Stimulated activated CD4-positive, alpha-beta T cell treated with anti-CD3 and anti-CD28 coated beads, Interleukin-4, amount 100 ng/mL, for 4 hours (primary cell): ENCODE results near the gene ATP6V1D.
A peak's percentile ranks its signal among the peaks of the same experiment; 100 is the strongest.
"Not testable (repeated sequence)": the region's sequence is repeated elsewhere in the genome, so short reads cannot be mapped to it uniquely, and the experiment has no call there.

ENCODE experiments used
- DNase-seq, 2 experiments: peaks; one replicate each; pipeline ENCODE4 v3.0.0-alpha.2; 2020

ATP6V1D gene

DNA sequence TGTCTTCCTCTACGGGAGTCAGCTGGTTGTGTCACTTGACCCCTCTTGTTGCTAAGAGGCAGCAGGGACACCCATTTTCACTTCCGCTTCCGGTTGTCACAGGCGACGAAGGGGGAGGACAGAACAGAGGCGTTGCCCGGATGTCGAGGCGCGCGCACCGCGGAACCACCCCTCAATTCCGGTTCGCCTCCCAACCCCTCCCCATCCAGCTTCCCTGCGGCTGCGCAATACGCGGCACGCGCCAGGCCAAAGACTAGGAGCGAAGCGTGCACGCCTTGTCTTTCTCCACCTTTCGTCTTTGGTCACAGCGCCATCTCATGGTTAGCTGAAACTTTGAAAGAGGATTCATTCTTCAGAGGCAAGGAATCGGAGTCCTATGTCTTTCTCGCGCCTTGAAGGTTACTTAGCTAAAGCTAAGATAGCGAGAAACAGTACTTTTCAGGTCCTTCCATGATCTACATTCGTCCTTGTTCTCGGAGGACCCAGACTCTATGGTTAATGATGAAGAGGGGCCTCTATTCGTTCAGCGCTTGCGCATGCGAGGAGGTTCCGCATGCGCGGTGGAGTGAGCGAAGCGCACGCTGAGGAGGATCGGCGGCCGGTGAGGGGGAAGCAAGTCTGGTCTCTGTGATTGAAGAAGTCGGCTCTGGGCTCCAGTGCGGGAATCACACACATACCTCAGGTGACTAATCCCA, at the start of gene ATP6V1D, which contains the start of gene EIF2S1:
TSS of gene ATP6V1D (minus strand) at position 30 of the 695 bp plus-strand sequence. CDS start 106 bp downstream, outside the sequence.
TSS of gene EIF2S1 (plus strand) at position 554 of the 695 bp plus-strand sequence. CDS start 4,440 bp downstream, outside the sequence.
- DNase-seq = peak; percentile 98 to 99

DNA sequence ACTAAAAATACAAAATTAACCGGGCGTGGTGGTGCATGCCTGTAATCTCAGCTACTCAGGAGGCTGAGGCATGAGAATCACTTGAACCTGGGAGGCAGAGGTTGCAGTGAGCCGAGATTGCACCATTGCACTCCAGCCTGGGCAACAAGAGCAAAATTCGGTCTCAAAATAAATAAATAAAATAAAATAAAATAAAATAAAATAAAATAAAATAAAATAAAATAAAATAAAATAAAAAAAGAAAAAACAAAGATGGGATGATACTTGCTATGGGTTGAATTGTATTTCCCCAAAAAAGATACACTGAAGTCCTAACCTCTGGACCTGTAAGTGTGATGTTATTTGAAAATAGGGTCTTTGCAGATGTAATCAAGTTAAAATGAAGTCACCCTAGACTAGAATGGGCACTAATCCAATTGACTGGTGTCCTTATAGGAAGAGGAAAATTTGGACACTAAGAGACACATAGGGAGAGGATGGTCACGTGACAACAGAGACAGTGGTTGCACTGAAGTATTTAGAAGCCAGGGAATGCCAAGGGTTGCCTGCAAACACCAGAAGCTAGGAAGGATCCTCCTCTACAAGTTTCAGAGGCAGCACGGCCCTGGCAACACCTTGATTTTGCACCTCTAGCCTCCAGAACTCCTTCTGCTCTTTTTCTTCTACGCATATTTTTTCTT, 48.7 kb upstream of the ATP6V1D start:
- DNase-seq = not testable (repeated sequence)

DNA sequence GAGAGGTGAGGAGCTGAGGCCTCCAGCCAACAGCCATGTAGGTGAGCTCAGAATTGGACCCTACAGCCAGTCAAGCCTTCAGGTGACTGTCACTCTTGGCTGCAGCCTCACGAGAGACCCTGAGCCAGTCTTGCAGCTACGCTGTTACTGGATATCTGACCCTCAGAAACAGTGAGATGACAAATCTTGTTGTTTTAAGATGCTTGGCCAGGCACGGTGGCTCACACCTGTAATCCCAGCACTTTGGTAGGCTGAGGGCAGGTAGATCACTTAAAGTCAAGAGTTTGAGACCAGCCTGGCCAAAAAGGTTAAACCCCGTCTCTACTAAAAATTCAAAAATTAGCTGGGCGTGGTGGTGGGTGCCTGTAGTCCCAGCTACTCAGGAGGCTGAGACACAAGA, 46.2 kb upstream of the ATP6V1D start:
- no peak for DNase-seq

DNA sequence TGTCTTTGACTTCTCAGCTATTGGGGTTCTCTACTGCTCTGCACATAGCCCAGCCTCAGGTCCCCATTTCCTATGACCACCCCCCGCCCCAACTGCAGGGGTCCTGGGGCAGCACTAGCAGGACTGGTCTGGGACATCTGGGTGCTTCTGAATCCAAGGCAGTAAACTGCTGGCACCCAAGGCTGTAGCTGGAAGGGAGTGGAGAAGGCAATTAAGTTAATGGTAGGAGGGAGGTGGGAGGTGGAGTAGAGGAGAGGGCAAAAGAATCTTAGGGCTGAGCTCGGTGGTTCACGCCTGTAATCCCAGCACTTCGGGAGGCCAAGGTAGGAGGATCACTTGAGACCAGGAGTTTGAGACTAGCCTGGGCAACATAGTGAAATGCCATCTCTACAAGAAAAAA, 40.8 kb upstream of the ATP6V1D start:
- no peak for DNase-seq

DNA sequence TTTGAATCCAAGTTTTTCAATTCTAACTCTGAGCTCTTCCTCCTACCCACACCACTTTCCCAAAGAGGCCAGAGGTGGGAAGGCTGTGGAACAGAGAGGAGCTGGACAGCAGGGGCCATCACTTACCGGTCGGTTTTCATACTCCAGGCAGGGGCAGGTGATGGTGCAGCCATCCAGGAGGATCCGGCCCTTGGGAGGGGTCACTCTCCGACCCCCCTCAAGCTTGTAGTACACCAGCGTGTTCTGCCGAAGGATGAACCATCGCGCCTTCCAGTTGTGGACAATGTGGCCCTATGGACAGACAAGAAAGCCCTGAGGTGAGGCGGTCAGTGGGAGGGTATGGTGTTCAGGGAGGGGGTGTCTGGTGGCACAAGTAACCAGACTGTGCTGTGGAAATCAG, 37.9 kb upstream of the ATP6V1D start:
- no peak for DNase-seq

DNA sequence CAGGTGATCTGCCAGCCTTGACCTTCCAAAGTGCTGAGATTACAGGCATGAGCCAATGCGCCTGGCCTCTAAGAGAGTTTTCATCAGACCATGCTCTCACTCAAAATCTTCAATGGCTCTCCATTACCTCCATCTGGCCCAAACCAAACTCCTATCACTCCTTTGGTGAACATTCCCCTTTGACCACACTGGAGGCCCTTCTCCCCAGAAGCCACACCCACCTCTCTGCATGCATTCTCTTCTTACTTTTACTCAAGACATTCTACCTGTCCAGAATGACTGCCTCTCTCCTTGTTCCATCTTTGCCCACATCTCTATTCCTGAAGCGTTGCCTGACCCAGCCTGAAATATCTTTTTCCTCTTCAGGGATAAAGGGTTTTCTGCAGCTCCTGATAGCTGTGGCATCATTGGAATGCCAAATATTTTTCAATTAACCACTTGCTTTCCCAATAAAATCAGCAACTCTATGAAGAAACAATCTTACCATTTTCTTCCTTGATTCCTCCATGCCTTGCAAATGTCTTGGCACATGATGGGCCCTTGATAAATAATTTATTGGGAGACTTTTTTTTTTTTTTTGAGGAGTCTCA, 36.9 kb upstream of the ATP6V1D start:
- no peak for DNase-seq

DNA sequence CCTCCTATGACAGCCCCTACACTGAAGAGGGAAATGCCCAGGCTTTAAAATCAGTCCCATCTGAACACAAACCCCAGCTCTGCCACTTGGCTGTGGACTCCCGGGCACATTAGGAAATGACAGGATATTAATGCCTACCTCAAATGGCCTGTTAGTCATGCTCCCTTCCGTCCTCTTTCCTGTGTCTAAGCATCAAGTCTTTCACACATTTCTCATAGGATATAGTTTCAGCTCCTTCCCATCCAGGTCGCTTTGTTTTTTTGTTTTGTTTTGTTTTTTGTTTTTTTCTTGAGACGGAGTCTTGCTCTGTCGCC, 36.2 kb upstream of the ATP6V1D start:
- DNase-seq = no peak

DNA sequence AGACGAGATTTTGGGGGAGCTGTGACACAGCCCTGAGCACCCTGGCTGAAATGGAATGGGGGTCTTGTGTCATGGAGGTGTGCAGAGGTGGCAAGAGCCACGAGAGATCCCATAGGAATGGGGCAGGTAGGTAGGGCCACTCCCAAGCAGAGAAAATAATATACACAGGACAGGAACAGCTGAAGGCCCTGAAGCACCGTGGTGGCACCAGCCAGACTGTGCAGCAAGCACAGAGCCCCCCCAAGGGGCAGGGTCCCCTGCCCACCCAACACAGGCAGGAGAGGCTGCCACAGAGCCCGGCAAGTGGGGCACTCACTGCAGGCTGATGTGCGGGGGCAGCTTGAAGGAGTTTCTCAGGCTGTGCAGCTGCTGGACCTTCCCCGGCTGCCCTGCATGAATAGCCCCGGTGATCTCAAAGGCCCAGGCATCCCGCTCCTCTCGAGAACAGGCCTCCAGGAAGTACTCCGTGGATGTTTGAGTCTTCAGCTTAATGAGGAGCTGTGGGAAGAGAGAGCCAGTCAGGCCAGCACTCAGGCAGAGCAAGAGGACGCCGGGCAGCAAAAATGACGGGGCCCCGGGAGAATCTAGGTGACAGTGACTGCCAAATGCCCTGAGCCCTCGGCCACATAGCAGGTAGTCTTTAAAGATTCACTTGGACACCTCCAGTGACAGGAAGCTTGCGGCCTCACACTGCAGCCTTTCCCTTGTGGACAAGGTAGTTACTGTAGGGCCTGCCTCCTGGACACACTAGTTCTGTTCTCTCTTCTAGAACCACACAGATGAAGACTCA, 35.7 kb upstream of the ATP6V1D start:
- DNase-seq = no peak

DNA sequence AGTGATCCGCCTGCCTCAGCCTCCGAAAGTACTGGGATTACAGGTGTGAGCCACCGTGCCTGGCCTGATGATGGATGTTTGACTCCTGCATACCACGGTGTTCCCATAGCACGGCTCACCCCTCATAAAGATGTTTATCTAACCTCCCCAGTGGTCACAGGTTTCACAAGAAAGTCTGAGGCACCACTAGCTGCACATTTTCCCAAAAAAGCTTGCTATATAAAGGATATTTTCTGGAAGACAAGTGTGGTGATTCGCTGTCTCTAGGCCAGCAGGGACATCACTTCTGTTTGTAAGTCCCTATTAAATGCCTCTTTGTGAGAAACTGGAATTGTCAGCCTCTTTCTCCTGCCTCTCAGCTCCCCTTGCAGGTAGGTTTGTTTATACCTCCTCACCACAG, 34.1 kb upstream of the ATP6V1D start:
- no peak for DNase-seq

DNA sequence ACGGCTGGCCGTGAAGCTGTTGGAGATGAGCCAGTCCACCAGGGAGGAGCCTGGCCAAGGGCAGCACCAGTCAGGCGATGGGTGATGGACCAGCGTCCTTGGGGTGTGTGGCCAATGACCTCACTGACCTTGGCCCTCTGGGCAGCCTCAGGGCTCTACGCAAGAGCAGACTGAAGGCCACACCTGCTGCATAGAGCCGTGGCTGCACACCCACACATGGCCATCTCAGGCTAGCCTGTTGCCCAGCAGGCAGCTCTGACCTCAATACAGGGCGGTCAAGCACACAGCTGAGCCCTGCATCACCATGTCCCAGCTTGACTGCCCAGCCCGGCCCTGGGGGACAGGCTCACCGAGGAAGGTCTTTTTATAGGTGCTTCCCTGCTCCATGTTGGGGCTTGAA, 33.2 kb upstream of the ATP6V1D start:
- no peak for DNase-seq

DNA sequence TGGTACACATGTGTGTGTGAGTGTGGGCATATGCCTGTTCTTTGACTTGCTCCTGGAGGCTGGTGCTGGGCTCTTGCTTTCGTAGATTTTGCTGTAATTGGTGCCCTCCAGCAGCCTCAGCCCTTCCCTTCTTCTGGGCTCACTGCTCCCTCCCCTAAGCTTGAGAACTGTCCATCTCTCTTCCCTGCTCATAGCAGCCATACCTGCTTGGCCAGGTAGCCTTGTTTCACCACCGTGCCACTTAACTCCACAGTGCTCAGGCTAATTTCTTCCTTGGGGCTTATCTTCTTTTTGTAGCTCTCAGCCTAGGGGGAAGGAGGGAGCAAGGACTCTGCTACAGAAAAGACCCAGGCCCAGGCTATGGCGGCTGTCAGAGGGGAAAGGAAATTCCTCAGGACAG, 32.5 kb upstream of the ATP6V1D start:
- DNase-seq = no peak

DNA sequence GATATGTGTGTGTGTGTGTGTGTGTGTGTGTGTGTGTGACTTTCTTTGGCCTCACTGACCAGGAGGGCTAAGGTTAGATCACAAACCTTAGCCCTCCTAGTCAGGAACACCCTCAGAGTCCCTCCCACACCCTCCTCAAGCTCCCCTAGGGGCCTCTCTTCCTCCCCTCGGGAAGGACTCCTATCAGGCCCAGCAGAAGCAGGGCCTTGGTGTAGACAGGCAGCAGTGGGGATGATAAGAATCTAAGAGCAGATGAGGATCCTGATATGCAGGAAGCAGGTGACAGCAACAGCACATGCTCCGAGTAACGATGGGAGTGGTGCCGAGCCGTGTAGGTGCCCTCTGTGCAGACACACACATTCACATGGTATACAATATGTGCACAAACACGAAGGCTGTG, 31.7 kb upstream of the ATP6V1D start:
- DNase-seq = no peak

DNA sequence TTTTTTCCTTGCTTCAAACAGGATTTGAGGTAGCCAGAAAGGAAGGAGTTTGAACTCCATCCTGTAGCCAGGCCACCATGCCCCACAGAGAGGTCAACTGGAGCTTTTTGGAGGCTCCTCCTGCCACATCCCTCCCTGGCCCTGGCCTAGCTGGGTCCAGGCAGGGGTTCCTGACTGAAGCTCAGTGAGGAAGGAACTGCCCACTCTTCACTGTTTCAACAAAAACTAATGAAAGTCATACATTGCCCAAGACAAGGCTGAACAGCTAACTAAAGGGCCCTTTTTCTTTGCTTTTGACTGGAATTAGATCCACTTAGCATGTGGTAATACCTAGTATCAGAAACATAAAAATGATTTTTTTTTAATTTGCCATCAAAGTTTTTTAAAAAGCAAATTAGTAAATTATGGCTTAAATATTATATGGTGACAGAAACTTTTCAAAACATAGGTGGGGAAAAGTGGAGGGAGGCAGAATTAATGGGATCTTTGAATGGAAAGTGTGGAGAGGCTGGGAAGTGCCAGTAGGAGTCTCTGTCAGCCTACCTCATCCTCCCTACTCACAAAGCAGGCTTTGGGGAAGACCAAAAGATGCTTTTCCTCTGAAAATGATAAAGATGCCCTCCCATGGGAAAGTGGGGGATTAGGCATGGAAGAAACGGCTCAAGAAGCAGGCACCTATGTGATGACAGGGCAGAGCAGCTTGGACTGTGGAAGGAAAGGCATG, 30.4 kb upstream of the ATP6V1D start:
- no peak for DNase-seq

DNA sequence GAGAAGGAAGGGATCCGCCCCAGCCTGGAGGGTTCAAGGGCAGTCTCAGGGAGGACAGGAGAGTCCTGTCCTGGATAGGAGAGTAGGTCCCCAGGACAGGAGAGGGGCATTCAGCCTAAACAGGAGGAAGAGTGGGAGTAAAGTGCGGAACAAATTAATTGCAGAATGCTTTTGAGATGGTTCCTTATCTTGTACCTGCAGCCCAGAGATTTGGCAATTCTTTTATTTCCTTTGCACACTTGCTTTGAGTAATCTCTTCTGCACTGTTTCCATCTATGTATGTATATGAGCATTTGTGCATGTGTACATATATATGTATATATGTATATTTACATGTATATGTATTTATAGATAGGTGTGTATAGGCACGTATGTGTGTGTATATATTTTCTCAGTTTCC, 29.7 kb upstream of the ATP6V1D start:
- DNase-seq = no peak

DNA sequence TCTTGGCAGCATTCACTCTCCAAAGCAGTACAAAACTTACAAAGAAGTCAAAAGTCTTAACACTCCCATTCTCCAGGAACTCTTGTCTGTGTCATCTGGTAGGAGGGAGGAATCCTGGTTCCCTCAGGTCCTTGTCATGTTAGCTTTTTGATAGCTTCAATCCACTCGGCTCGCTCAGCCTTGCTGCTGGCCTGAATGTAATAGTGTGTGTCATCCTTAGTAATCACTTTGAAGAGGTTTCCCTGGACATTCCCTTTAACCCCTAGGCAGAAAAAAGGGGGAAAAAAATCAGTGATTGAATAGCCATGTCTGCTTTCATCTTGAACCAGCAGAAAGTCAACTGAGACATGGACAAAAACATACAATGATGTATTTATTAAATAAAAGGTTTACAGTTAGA, 27.6 kb upstream of the ATP6V1D start:
- DNase-seq = no peak

DNA sequence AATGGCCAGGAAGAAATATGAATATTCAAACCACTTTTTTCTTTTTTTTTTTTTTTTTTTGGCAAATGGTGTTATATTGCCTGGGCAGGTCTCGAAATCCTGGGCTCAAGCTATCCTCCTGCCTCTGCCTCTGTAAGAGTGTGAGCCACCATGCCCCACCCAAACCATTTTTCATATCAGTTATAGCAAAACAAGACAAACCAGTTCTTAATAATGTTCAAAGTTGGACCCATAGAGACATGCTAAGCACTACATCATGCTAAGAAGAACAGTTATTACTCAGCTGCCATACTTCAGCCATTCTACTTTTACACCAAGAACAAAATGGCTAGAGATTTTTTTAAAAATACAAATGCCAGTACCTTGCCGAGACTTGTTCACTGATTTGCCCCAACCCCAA, 26.0 kb upstream of the ATP6V1D start:
- no peak for DNase-seq

DNA sequence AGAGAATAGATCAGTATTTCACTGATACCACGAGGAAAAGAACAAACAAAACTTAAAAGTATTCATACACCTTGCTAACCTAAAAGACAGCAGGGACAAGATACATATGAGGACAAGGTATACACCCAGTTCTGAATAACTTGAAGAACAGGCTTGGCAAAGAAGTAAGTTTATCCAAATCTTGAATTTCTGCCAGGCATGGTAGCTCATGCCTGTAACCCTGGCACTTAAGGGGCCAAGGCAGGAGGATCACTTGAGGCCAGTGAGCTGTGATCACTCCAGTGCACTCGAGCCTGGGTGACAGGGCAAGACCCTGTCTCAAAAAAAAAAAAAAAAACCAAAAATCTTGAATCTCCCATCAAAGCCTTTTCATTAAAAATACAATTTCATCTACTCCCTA, 25.5 kb upstream of the ATP6V1D start:
- no peak for DNase-seq

DNA sequence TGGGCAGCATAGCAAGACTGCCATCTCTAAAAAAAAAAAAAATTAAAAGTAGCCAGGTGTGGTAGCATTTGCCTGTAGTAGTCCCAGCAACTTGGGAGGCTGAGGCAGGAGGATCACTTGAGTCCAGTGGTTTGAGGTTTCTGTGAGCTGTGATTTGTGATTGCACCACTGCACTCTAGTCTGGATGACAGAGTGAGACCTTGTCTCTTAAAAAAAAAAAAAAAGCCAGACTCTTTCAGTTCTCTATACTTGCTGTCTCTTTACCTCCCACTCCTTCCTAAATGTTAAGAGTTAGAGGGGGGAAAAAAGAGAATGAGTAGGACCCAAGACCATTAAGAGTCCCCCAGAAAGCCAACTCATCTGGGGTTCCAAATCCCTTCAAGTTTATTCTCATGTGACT, 18.3 kb upstream of the ATP6V1D start:
- no peak for DNase-seq

DNA sequence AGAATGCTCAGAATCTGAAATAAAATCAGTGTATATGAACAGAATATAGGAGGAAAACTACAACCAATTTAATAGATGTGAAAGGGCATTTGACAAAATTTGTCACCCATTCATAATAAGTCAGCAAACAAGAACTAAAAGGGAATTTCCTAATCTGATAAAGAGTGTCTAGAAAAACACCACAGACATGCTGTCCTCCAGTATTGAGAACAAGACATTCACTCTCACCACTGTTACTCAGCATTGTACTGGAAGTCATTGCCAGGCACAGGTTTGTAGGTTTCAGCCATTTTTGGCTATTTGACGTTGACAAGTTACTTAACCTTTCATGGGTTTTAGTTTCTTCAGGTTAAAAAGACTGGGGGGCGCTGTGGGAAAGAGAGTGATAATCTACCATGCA, 13.7 kb upstream of the ATP6V1D start:
- no peak for DNase-seq

DNA sequence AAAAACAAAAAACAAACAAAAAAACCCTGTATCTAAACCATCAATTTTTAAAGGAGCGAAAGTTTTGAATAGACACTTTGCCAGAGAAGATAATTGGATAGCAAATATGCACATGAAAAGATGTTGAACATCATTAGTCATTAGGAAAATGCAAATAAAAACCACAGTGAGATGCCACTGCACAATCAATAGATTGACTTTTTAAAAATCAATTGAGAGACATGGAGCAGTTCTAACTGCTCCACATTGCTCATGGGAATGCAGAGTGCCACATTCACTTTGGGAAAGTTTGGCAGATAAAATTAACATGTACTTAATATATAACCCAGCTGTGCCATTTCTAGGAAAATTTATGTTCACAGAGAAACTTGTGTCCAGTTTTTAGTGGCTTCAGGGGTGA, 13.2 kb upstream of the ATP6V1D start:
- DNase-seq = no peak

DNA sequence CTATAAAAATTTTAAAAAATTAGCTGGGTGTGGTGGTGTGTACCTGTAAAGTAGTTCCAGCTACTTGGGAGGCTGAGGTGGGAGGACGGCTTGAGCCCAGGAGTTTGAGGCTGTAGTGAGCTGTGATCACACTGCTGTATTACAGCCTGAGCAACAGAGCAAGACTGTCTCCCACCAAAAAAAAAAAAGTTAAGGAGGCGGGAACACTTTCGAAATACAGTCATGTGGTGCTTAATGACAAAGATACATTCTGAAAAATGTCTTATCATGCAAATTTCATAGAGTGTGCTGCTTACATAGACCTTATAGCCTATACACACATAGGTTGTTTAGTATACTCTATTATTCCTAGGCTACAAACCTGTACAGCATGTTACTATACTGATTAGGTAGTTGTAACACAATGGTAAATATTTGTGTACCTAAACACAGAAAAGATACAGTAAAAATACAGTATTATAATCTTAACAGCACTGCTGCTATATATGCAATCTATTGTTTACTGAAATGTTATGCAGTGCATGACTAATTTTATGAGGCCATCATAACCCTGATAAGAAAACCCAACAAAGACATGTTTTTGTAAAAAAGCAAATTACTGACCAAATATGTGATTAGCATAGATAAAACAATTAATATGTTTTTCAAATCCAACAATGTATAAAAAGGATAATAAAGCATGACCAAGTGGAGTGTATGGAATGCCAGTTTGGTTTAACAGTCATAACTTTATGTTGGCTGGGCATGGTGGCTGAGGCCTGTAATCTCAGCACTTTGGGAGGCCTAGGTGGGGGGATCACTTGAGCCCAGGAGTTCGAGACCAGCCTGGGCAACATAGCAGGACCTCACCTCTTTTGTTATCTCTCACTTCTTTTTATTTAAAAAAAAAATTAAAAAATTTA, 11.9 kb upstream of the ATP6V1D start:
- no peak for DNase-seq

DNA sequence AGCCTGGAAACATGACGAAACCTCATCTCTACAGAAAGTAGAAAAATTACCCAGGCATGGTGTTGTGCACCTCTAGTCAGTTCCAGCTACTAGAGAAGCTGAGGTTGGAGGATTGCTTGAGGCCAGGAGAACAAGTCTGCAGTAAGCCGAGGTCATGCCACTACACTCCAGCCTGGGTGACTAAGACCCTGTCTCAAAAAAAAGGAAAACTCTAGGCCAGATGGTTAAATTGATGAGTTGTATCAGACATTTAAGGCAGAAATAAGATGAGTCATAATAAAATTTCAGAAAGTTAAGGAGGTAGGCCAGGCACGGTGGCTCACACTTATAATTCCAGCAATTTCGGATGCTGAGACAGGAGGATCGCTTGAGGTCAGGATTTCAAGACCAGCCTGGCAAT, 11.2 kb upstream of the ATP6V1D start:
- DNase-seq = no peak
